ENCODE measurements around the gene COG3.
"Not testable (repeated sequence)": the region's sequence is repeated elsewhere in the genome, so short reads cannot be mapped to it uniquely, and the experiment has no call there.

DNA sequence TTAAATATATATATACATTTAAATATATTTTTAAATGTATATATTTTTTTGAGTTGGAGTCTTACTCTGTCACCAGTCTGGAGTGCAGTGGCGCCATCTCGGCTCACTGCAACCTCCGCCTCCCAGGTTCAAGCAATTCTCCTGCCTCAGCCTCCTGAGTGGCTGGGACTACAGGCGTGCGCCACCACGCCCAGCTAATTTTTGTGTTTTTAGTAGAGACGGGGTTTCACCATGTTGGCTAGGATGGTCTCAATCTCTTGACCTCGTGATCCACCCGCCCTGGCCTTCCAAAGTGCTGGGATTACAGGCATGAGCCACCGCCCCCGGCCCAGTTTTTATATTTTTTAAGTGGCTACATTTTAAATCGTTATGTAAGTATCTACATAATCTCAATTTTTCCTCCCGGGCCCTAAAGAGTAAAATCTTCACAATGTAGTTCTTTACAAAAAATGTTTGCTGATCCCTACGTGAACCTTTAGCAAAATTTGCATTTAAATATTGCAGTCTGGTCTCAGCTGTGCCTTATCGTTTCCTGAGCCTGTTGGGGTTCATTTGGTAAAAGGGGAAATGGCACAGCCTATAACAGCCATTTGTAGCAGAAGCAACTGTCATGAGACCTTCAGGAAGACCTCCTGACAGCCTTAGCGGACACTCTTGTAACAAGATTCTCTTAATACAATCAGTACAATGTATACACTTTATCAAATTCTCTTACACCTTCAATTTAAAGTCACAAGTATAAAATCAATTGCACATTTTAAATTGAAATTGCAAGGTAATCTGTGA, 38.5 kb upstream of the COG3 start:
- TF ChIP-seq, protein P1, sequence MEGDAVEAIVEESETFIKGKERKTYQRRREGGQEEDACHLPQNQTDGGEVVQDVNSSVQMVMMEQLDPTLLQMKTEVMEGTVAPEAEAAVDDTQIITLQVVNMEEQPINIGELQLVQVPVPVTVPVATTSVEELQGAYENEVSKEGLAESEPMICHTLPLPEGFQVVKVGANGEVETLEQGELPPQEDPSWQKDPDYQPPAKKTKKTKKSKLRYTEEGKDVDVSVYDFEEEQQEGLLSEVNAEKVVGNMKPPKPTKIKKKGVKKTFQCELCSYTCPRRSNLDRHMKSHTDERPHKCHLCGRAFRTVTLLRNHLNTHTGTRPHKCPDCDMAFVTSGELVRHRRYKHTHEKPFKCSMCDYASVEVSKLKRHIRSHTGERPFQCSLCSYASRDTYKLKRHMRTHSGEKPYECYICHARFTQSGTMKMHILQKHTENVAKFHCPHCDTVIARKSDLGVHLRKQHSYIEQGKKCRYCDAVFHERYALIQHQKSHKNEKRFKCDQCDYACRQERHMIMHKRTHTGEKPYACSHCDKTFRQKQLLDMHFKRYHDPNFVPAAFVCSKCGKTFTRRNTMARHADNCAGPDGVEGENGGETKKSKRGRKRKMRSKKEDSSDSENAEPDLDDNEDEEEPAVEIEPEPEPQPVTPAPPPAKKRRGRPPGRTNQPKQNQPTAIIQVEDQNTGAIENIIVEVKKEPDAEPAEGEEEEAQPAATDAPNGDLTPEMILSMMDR (IDR thresholded peaks at IDR 0.05; ENCODE audit: low read depth, low read length, missing input control), result not testable (repeated sequence)
- not testable (repeated sequence) for TF ChIP-seq JUND (IDR thresholded peaks at IDR 0.05); SP1 (IDR thresholded peaks at IDR 0.05); YY1 (IDR thresholded peaks at IDR 0.05); FOXA1 (IDR thresholded peaks at IDR 0.05); HNF4G (IDR thresholded peaks at IDR 0.05); TAF1 (conservative IDR thresholded peaks at IDR 0.05); FOXA2 (IDR thresholded peaks at IDR 0.05)
- TF ChIP-seq, protein P2, sequence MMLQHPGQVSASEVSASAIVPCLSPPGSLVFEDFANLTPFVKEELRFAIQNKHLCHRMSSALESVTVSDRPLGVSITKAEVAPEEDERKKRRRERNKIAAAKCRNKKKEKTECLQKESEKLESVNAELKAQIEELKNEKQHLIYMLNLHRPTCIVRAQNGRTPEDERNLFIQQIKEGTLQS (IDR thresholded peaks at IDR 0.05), result not testable (repeated sequence)
- TF ChIP-seq, protein P3, sequence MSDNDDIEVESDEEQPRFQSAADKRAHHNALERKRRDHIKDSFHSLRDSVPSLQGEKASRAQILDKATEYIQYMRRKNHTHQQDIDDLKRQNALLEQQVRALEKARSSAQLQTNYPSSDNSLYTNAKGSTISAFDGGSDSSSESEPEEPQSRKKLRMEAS (IDR thresholded peaks at IDR 0.05), result not testable (repeated sequence)
- TF ChIP-seq, protein P4, sequence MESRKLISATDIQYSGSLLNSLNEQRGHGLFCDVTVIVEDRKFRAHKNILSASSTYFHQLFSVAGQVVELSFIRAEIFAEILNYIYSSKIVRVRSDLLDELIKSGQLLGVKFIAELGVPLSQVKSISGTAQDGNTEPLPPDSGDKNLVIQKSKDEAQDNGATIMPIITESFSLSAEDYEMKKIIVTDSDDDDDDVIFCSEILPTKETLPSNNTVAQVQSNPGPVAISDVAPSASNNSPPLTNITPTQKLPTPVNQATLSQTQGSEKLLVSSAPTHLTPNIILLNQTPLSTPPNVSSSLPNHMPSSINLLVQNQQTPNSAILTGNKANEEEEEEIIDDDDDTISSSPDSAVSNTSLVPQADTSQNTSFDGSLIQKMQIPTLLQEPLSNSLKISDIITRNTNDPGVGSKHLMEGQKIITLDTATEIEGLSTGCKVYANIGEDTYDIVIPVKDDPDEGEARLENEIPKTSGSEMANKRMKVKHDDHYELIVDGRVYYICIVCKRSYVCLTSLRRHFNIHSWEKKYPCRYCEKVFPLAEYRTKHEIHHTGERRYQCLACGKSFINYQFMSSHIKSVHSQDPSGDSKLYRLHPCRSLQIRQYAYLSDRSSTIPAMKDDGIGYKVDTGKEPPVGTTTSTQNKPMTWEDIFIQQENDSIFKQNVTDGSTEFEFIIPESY (IDR thresholded peaks at IDR 0.05), result not testable (repeated sequence)
